KMS-11 (cell line): ENCODE data around the gene GAREM1.

Experiments used
- H2AFZ ChIP-seq: fragments of 200-600 bp; sonication (generic); 2 replicates; pipeline ENCODE4 v1.6.1; 2016; ENCODE audit warnings: antibody characterized with exemption, mixed run types, low read depth
- H3K27ac ChIP-seq: fragments of 200-600 bp; sonication (generic); 2 replicates; pipeline ENCODE4 v1.6.1; 2016; ENCODE audit warnings: mild to moderate bottlenecking, mixed run types
- H3K27me3 ChIP-seq: fragments of 200-600 bp; sonication (generic); 2 replicates; pipeline ENCODE4 v1.6.1; 2017; ENCODE audit warnings: mild to moderate bottlenecking, low read depth, mixed run types, moderate library complexity; ENCODE audit not compliant: insufficient read depth
- H3K36me3 ChIP-seq: fragments of 200-600 bp; sonication (generic); 2 replicates; pipeline ENCODE4 v1.6.1; 2017; ENCODE audit warnings: mild to moderate bottlenecking, mixed run types; ENCODE audit not compliant: insufficient read depth
- H3K4me1 ChIP-seq: fragments of 200-600 bp; sonication (generic); 2 replicates; pipeline ENCODE4 v1.6.1; 2016; ENCODE audit warnings: mild to moderate bottlenecking, low read depth, mixed run types; ENCODE audit not compliant: poor library complexity, severe bottlenecking
- H3K4me2 ChIP-seq: fragments of 200-600 bp; sonication (generic); 2 replicates; pipeline ENCODE4 v1.7.0; 2016; ENCODE audit warnings: mild to moderate bottlenecking, mixed run types
- H3K4me3 ChIP-seq: fragments of 200-600 bp; sonication (generic); IDR thresholded peaks from 2 replicates; pipeline ENCODE4 v1.6.1; 2017; ENCODE audit warnings: low read depth, low read length, mixed read lengths; ENCODE audit not compliant: insufficient read depth
- H3K79me2 ChIP-seq: fragments of 200-600 bp; sonication (generic); 2 replicates; pipeline ENCODE4 v1.6.1; 2016; ENCODE audit warnings: low read depth, mixed run types; ENCODE audit not compliant: insufficient read depth
- H3K9ac ChIP-seq: fragments of 200-600 bp; sonication (generic); 2 replicates; pipeline ENCODE4 v1.6.1; 2016; ENCODE audit warnings: mild to moderate bottlenecking, mixed run types
- H4K20me1 ChIP-seq: fragments of 200-600 bp; sonication (generic); 2 replicates; pipeline ENCODE4 v1.6.1; 2016; ENCODE audit warnings: mild to moderate bottlenecking, mixed run types; ENCODE audit not compliant: insufficient read depth
- TF ChIP-seq, protein P1 (sequence below): fragments of 200-600 bp; sonication (generic); conservative IDR thresholded peaks from 2 replicates; pipeline ENCODE4 v1.6.1; 2017; ENCODE audit warnings: low read depth, mild to moderate bottlenecking, antibody characterized with exemption, low read length, moderate library complexity, mixed read lengths

GAREM1 gene

DNA sequence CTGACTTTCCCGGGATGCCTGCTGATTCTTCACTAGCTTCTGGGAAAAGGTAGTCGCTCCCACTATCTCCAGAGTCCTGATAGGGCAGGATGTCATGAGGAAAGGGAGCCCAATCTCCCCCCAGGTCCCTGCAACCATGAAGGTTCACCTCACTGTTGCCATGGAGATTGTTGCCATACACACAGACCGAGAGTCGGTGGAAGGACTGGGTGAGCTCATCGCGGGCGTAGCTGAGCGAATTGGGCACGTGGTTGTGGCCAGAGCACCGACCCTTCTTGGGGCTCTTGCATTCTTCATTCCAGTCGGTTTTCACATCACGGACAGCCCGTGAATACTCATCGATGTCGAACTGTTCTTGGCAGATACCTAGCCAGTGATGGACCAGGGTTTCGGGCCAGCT lies 183.4 kb downstream of the GAREM1 start:
- Histone ChIP-seq H3K27ac (no peak overlapping the region), H2AFZ (no peak overlapping the region), H3K36me3 (no peaks in the 10 kb centered on the region), H4K20me1 (no peaks in the 10 kb centered on the region), H3K4me3 (no peak overlapping the region), H3K9ac (no peak overlapping the region), H3K79me2 (no peaks in the 10 kb centered on the region), H3K4me1 (no peaks in the 10 kb centered on the region), H3K4me2 (no peak overlapping the region), H3K27me3 (no peaks in the 10 kb centered on the region)
- TF ChIP-seq, protein P1, sequence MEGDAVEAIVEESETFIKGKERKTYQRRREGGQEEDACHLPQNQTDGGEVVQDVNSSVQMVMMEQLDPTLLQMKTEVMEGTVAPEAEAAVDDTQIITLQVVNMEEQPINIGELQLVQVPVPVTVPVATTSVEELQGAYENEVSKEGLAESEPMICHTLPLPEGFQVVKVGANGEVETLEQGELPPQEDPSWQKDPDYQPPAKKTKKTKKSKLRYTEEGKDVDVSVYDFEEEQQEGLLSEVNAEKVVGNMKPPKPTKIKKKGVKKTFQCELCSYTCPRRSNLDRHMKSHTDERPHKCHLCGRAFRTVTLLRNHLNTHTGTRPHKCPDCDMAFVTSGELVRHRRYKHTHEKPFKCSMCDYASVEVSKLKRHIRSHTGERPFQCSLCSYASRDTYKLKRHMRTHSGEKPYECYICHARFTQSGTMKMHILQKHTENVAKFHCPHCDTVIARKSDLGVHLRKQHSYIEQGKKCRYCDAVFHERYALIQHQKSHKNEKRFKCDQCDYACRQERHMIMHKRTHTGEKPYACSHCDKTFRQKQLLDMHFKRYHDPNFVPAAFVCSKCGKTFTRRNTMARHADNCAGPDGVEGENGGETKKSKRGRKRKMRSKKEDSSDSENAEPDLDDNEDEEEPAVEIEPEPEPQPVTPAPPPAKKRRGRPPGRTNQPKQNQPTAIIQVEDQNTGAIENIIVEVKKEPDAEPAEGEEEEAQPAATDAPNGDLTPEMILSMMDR, result no peak

DNA sequence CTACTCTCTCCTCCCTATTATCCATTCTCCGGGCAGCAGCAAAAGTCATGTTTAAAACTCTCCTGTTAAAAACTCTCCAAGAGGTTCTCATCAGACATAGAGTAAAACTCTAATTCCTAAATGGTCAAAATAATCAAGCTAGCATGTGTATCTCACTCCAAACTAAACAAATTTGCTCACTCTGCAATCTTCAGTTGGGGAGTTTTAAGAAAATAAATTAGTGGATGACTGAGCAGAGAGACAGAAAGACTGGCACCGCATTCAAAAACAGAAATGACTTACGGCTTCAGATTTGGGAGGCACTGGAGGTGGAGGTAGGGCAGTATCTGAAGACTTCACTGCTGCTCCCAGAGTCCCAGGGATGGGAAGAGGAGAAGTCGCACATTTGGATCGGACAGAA lies 183.9 kb downstream of the GAREM1 start:
- no peak overlapping the region for H3K9ac ChIP-seq
- no peak overlapping the region for H2AFZ ChIP-seq
- H3K4me3 ChIP-seq, result no peak overlapping the region
- H3K27ac ChIP-seq, result no peak overlapping the region
- TF ChIP-seq, protein P1, result no peak
- no peaks in the 10 kb centered on the region for H3K27me3 ChIP-seq
- H4K20me1 ChIP-seq, result no peaks in the 10 kb centered on the region
- no peaks in the 10 kb centered on the region for H3K4me1 ChIP-seq
- no peaks in the 10 kb centered on the region for H3K36me3 ChIP-seq
- no peak overlapping the region for H3K4me2 ChIP-seq
- H3K79me2 ChIP-seq, result no peaks in the 10 kb centered on the region

GRCh38 chr18:32284284-32284683 lies 186.4 kb downstream of the GAREM1 start:
- Histone ChIP-seq H3K9ac (no peak overlapping the region), H3K79me2 (no peaks in the 10 kb centered on the region), H3K27ac (no peak overlapping the region), H4K20me1 (no peaks in the 10 kb centered on the region), H3K27me3 (no peaks in the 10 kb centered on the region), H3K4me3 (no peak overlapping the region), H3K4me2 (no peak overlapping the region), H3K36me3 (no peaks in the 10 kb centered on the region), H3K4me1 (no peaks in the 10 kb centered on the region), H2AFZ (no peak overlapping the region)
- TF ChIP-seq, protein P1, result no peak

DNA sequence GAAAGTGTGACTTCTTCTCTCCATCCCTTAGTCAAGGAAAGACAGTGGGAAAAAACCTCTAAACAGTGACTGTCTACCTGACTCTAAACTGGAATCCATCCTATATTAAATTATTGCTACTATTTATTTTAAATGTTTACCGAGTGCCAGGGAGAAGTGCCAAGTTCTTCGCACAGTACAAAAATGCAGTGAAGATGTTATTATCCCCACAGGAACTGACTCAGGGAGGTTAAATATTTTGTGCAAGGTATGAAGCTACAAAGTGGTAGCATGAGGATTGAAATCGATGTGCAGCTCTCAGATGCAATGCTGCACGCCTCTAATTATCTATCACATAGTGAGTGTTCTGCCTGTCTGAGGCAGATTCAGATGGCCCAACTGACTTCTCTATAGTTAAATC lies 189.8 kb downstream of the GAREM1 start:
- no peaks in the 10 kb centered on the region for H3K27me3 ChIP-seq
- H3K4me3 ChIP-seq, result no peak overlapping the region
- H3K36me3 ChIP-seq, result no peaks in the 10 kb centered on the region
- no peaks in the 10 kb centered on the region for H3K4me1 ChIP-seq
- H3K79me2 ChIP-seq, result no peaks in the 10 kb centered on the region
- H4K20me1 ChIP-seq, result no peaks in the 10 kb centered on the region
- no peak overlapping the region for H3K4me2 ChIP-seq
- no peak overlapping the region for H3K9ac ChIP-seq
- no peak overlapping the region for H3K27ac ChIP-seq
- TF ChIP-seq, protein P1, result no peak
- H2AFZ ChIP-seq, result no peak overlapping the region
